ENCODE results near the gene ATP2B3. TPM values are rescaled to one million over a fixed set of nuclear protein-coding genes. Genes with fewer than 3 reads are reported as not detected.
A peak's percentile ranks its signal among the peaks of the same experiment; 100 is the strongest.

The ATP2B3 gene
- total and polyA plus RNA-seq, 9 of the 15 experiments (the other 6 are each of a cell fraction or from before 2014, with no cell fraction given) = 0.04 TPM; not detected in 8

DNA sequence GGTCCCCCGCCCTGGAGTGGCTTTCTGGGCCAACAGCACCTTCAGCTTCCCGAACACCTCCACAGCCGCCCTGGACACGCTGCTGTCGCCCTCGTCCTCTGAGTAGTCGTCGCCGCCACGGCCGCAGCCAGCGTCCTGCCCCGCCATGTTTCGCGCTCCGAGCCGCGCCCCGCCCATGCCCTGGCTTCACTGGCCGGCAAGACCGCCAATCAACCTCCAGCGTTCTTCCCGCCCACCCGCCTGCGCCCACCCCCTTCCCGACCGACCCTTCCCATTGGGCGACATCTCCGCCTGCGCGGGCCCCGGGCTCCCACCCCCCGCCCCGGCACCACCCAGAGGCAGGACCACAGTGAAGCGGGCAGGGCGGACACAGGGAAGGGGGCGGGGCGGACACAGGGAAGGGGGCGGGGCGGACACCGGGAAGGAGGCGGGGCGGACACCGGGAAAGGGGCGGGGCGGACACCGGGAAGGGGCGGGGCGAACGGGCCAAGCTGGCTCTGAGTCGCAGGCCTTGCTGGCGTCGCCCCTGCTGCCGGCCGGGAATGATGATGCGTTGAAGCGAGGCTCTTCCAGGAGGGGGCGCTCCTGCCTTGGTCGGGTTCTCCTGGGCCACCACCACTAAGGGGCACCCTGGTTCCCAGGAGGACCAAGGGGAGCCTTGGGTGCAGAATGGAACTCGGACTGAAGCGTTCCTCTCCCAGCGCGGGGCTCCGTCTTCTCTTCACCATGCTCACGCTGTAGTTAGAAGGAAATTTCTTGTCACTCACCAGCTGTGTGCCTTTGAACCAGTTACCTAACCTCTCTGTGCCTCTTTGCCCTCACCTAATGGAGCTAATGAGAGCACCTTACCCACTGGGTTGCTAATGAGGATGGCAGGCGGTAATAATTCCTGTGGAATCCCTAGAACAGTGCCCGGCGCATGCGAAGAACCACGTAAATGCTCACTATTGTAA lies 46.8 kb upstream of the ATP2B3 start, which contains the start of gene HAUS7 (continued):
- TF ChIP-seq NEUROD1 (IDR thresholded peaks at IDR 0.05; ENCODE audit: borderline replicate concordance, low read depth, low read length, partially characterized antibody) = no peak
- TF ChIP-seq TEAD1 (CRISPR knock-in tag; IDR thresholded peaks at IDR 0.05) = no peak
- TF ChIP-seq HMGN3 (IDR thresholded peaks at IDR 0.05; ENCODE audit: borderline replicate concordance, extremely low read depth, insufficient read length, low read depth, low read length) = no peak
- no peak for TF ChIP-seq HDAC8 (tag; IDR thresholded peaks at IDR 0.05)
- TF ChIP-seq CREBBP (IDR thresholded peaks at IDR 0.05; ENCODE audit: low read depth, low read length) = no peak
- no peak for TF ChIP-seq NFIX (CRISPR knock-in tag; IDR thresholded peaks at IDR 0.05; ENCODE audit: low read depth)
- TF ChIP-seq HNRNPK (IDR thresholded peaks at IDR 0.05; ENCODE audit: low read depth, low read length, poor library complexity, severe bottlenecking) = no peak
- no peak for TF ChIP-seq KLF6 (CRISPR knock-in tag; IDR thresholded peaks at IDR 0.05; ENCODE audit: borderline replicate concordance)
- TF ChIP-seq PHTF2 (CRISPR knock-in tag; IDR thresholded peaks at IDR 0.05) = no peak
- TF ChIP-seq BCOR (IDR thresholded peaks at IDR 0.05) = peak; percentile 99
- TF ChIP-seq ZNF583 (CRISPR knock-in tag; IDR thresholded peaks at IDR 0.05) = no peak
- no peak for TF ChIP-seq C11orf30 (IDR thresholded peaks at IDR 0.05; ENCODE audit: low read depth)
- no peak for TF ChIP-seq SAFB (IDR thresholded peaks at IDR 0.05; ENCODE audit: borderline replicate concordance, low read depth, low read length)
- no peak for TF ChIP-seq TCF15 (CRISPR knock-in tag; IDR thresholded peaks at IDR 0.05)
- TF ChIP-seq, protein P1, sequence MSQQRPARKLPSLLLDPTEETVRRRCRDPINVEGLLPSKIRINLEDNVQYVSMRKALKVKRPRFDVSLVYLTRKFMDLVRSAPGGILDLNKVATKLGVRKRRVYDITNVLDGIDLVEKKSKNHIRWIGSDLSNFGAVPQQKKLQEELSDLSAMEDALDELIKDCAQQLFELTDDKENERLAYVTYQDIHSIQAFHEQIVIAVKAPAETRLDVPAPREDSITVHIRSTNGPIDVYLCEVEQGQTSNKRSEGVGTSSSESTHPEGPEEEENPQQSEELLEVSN (IDR thresholded peaks at IDR 0.05; ENCODE audit: borderline replicate concordance in 1 of 2, extremely low read depth in 1 of 2, insufficient read depth in 1 of 2, insufficient read length in 1 of 2, low read depth in 1 of 2, low read length in 1 of 2, poor library complexity in 1 of 2, severe bottlenecking in 1 of 2) = peak; percentile 49 to 75
- TF ChIP-seq, protein P2, sequence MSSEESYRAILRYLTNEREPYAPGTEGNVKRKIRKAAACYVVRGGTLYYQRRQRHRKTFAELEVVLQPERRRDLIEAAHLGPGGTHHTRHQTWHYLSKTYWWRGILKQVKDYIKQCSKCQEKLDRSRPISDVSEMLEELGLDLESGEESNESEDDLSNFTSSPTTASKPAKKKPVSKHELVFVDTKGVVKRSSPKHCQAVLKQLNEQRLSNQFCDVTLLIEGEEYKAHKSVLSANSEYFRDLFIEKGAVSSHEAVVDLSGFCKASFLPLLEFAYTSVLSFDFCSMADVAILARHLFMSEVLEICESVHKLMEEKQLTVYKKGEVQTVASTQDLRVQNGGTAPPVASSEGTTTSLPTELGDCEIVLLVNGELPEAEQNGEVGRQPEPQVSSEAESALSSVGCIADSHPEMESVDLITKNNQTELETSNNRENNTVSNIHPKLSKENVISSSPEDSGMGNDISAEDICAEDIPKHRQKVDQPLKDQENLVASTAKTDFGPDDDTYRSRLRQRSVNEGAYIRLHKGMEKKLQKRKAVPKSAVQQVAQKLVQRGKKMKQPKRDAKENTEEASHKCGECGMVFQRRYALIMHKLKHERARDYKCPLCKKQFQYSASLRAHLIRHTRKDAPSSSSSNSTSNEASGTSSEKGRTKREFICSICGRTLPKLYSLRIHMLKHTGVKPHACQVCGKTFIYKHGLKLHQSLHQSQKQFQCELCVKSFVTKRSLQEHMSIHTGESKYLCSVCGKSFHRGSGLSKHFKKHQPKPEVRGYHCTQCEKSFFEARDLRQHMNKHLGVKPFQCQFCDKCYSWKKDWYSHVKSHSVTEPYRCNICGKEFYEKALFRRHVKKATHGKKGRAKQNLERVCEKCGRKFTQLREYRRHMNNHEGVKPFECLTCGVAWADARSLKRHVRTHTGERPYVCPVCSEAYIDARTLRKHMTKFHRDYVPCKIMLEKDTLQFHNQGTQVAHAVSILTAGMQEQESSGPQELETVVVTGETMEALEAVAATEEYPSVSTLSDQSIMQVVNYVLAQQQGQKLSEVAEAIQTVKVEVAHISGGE (CRISPR knock-in tag; IDR thresholded peaks at IDR 0.05) = no peak
- TF ChIP-seq ZNF766 (CRISPR knock-in tag; conservative IDR thresholded peaks at IDR 0.05) = no peak
- TF ChIP-seq ZNF586 (CRISPR knock-in tag; conservative IDR thresholded peaks at IDR 0.05) = no peak
- TF ChIP-seq, protein P3, sequence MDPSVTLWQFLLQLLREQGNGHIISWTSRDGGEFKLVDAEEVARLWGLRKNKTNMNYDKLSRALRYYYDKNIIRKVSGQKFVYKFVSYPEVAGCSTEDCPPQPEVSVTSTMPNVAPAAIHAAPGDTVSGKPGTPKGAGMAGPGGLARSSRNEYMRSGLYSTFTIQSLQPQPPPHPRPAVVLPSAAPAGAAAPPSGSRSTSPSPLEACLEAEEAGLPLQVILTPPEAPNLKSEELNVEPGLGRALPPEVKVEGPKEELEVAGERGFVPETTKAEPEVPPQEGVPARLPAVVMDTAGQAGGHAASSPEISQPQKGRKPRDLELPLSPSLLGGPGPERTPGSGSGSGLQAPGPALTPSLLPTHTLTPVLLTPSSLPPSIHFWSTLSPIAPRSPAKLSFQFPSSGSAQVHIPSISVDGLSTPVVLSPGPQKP (CRISPR knock-in tag; IDR thresholded peaks at IDR 0.05) = no peak

Measured in K562 (cell line).